ENCODE measurements around the gene RUBCNL.

DNA sequence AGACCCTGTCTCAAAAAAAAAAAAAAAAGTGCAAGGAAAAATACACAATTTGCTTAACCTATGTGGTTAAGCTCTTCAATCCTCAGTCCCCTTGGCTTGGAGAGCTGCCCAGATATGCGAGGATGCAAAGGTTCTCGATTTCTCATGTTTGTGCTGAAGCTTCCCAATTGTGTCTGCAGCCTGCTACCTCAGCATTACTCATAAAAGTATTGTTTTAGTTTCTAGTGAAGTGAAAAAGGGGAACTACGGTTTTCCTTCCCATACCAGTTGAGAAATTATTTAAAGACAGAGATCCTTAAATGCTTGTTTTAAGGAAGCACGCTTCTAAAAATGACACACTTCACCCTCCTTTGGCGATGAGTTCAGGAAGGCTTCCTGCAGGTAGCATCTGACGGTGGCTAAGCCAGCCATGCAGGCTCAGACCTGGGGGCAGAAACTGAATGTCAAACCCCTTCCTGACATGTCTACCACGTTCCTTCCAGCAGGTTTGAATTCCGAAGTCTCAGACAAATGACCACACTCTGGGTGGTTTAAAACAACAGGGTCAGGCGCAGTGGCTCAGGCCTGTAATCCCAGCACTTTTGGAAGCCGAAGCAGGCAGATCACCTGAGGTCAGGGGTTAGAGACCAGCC, 47.9 kb downstream of the RUBCNL start:
- TF ChIP-seq CTCF (conservative IDR thresholded peaks at IDR 0.05; ENCODE audit: low read depth, low read length), result no peak
- TF ChIP-seq POLR2A (IDR thresholded peaks at IDR 0.05; ENCODE audit: low read depth, low read length), result no peak

All from IMR-90 (cell line).